OCI-LY7 (cell line): ENCODE measurements around the gene METRN.

ENCODE experiments used
- EZH2phosphoT487 ChIP-seq: fragments of 200-600 bp; sonication (generic); IDR thresholded peaks from 2 replicates; pipeline ENCODE4 v1.6.1; 2018; ENCODE audit warnings: low read depth, borderline replicate concordance, mild to moderate bottlenecking, mixed run types, antibody characterized with exemption, low read length, moderate library complexity, mixed read lengths
- TF ChIP-seq, protein P1 (sequence below): fragments of 200-600 bp; sonication (generic); conservative IDR thresholded peaks from 2 replicates; pipeline ENCODE4 v1.5.1; 2014; ENCODE audit warnings: mild to moderate bottlenecking, antibody characterized with exemption, low read length, moderate library complexity, mixed read lengths

DNA sequence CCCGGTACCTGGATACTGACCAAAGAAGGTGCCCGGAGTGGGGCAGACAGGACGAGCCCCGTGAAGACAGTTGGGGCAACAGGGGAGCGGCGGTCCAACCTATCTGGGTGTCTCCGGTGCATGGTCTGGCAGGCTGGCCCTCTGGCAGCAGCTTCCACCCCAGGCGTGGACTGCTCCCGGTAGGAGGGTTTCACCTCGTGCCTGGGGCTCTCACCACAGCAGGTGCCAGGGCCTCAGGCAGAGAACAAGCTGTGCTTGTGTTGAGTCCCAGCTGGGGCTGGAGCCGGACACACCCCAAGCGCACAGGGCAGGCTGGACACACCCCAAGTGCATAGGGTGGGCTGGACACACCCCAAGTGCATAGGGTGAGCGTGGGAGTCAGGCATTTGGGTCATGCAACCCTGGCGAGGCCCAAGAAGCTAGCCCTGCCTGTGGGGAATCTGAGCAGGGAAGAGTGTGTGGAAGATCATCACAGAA lies 7.8 kb upstream of the METRN start:
- TF ChIP-seq, protein P1, sequence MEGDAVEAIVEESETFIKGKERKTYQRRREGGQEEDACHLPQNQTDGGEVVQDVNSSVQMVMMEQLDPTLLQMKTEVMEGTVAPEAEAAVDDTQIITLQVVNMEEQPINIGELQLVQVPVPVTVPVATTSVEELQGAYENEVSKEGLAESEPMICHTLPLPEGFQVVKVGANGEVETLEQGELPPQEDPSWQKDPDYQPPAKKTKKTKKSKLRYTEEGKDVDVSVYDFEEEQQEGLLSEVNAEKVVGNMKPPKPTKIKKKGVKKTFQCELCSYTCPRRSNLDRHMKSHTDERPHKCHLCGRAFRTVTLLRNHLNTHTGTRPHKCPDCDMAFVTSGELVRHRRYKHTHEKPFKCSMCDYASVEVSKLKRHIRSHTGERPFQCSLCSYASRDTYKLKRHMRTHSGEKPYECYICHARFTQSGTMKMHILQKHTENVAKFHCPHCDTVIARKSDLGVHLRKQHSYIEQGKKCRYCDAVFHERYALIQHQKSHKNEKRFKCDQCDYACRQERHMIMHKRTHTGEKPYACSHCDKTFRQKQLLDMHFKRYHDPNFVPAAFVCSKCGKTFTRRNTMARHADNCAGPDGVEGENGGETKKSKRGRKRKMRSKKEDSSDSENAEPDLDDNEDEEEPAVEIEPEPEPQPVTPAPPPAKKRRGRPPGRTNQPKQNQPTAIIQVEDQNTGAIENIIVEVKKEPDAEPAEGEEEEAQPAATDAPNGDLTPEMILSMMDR: no peak
- no peak for TF ChIP-seq EZH2phosphoT487
